Measurements from ENCODE around the gene ENOSF1.

DNA sequence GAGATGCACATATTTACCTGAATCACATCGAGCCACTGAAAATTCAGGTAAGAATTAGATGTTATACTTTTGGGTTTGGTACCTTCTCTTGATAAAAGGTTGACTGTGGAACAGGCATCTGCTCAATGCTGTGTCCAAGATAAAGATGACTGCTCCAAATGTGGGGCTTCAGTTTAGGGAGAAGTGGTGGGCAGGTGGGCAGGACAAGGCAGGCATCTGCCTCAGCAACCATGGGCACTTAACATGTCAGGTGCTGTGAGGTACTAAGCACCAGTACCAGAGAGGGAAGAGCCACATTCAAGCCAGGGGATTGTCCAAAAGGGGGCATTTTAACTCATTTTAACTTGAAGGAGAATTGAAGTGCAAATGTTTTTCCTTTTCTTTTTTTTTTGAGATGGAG is 41.0 kb downstream of the ENOSF1 start:
- TF ChIP-seq, protein P1, sequence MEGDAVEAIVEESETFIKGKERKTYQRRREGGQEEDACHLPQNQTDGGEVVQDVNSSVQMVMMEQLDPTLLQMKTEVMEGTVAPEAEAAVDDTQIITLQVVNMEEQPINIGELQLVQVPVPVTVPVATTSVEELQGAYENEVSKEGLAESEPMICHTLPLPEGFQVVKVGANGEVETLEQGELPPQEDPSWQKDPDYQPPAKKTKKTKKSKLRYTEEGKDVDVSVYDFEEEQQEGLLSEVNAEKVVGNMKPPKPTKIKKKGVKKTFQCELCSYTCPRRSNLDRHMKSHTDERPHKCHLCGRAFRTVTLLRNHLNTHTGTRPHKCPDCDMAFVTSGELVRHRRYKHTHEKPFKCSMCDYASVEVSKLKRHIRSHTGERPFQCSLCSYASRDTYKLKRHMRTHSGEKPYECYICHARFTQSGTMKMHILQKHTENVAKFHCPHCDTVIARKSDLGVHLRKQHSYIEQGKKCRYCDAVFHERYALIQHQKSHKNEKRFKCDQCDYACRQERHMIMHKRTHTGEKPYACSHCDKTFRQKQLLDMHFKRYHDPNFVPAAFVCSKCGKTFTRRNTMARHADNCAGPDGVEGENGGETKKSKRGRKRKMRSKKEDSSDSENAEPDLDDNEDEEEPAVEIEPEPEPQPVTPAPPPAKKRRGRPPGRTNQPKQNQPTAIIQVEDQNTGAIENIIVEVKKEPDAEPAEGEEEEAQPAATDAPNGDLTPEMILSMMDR (IDR thresholded peaks at IDR 0.05) = no peak
- no peak for TF ChIP-seq POLR2A (IDR thresholded peaks at IDR 0.05)
